K562 (cell line): Measurements from ENCODE around the gene NANS. TPM values are rescaled to one million over a fixed set of nuclear protein-coding genes. Genes with fewer than 3 reads are reported as not detected.

Experiments used
- CLOCK ChIP-seq: fragments of 250-450 bp; sonication (Bioruptor Pico); IDR thresholded peaks from 2 replicates; pipeline ENCODE4 v1.4.0; 2020; ENCODE audit warnings: mild to moderate bottlenecking, moderate library complexity, borderline replicate concordance
- FOXA3 ChIP-seq, 2 experiments: fragments of 450-650 bp in 1 of 2; sonication (generic) in 1 of 2; formaldehyde crosslinking; IDR thresholded peaks in 1 of 2; conservative IDR thresholded peaks in 1 of 2; 2 replicates each; pipeline versions ENCODE4 v1.4.0 to v1.8.0; 2020 to 2022; ENCODE audit warnings: mild to moderate bottlenecking in 2 of 2, missing genetic modification reagents in 1 of 2
- JUND ChIP-seq, 2 experiments: IDR thresholded peaks; 2 replicates in 1 of 2; 3 replicates in 1 of 2; pipeline ENCODE4 v1.6.1; 2011; ENCODE audit warnings: borderline replicate concordance in 2 of 2, low read depth in 2 of 2, low read length in 2 of 2, improper control_type of control experiment in 1 of 2, missing biosample characterization in 1 of 2, missing genetic modification characterization in 1 of 2, missing genetic modification reagents in 1 of 2
- KDM2B ChIP-seq: fragments of 250-450 bp; sonication (Bioruptor Pico); IDR thresholded peaks from 2 replicates; pipeline ENCODE4 v1.8.0; 2021; ENCODE audit warnings: mild to moderate bottlenecking, moderate library complexity
- MAZ ChIP-seq, 2 experiments: fragments of 450-650 bp in 1 of 2; sonication (generic) in 1 of 2; formaldehyde crosslinking; IDR thresholded peaks in 1 of 2; conservative IDR thresholded peaks in 1 of 2; 2 replicates each; pipeline versions ENCODE4 v1.4.0 to v1.5.0; 2020; ENCODE audit warnings: mild to moderate bottlenecking in 1 of 2, missing genetic modification reagents in 1 of 2
- NCOA1 ChIP-seq: fragments of 450-650 bp; IDR thresholded peaks from 2 replicates; pipeline ENCODE4 v1.6.1; 2016; ENCODE audit warnings: low read depth
- TFAM ChIP-seq: fragments of 250-450 bp; sonication (Bioruptor Pico); conservative IDR thresholded peaks from 2 replicates; pipeline ENCODE4 v1.5.0; 2021; ENCODE audit warnings: mild to moderate bottlenecking, moderate library complexity
- ZBTB11 ChIP-seq, 3 experiments: fragments of 200-800 bp in 1 of 3; fragments of 250-450 bp in 1 of 3; fragments of 450-650 bp in 1 of 3; sonication (Bioruptor Pico) in 1 of 3; sonication (Bioruptor generic) in 1 of 3; formaldehyde crosslinking in 1 of 3; IDR thresholded peaks; 2 replicates each; pipeline versions ENCODE4 v1.6.1 to v1.8.0; 2016 to 2022; ENCODE audit warnings: mild to moderate bottlenecking in 2 of 3, missing genetic modification characterization in 2 of 3, missing compliant biosample characterization in 1 of 3, moderate library complexity in 1 of 3
- ZBTB7A ChIP-seq: IDR thresholded peaks from 2 replicates; pipeline ENCODE4 v1.6.1; 2011; ENCODE audit warnings: low read depth, mild to moderate bottlenecking, low read length, moderate library complexity, borderline replicate concordance; ENCODE audit not compliant: control insufficient read depth
- ZKSCAN8 ChIP-seq: fragments of 200-800 bp; sonication (Bioruptor generic); IDR thresholded peaks from 2 replicates; pipeline ENCODE4 v1.6.1; 2016; ENCODE audit warnings: missing genetic modification characterization, missing compliant biosample characterization
- ZNF133 ChIP-seq: fragments of 250-450 bp; sonication (Bioruptor Pico); IDR thresholded peaks from 2 replicates; pipeline ENCODE4 v1.4.0; 2020; ENCODE audit warnings: mild to moderate bottlenecking
- ZNF589 ChIP-seq: fragments of 200-800 bp; sonication (Bioruptor generic); IDR thresholded peaks from 2 replicates; pipeline ENCODE4 v1.6.1; 2016; ENCODE audit warnings: low read depth, missing genetic modification characterization, missing compliant biosample characterization
- ZNF592 ChIP-seq: fragments of 450-650 bp; IDR thresholded peaks from 2 replicates; pipeline ENCODE4 v1.6.1; 2017; ENCODE audit warnings: antibody characterized with exemption, mild to moderate bottlenecking
- ZNF75A ChIP-seq: fragments of 450-650 bp; formaldehyde crosslinking; IDR thresholded peaks from 2 replicates; pipeline ENCODE4 v1.4.0; 2020; ENCODE audit warnings: mild to moderate bottlenecking
- polyA plus RNA-seq, 8 experiments: library from polyadenylated mRNA; depleted of rRNA in 4 of 8; stranded (reverse) in 5 of 8; unstranded in 3 of 8; fragments of >200 nt; fragmentation: Nextera tagmentation in 2 of 8; fragmentation: Illumina TruSeq in 1 of 8; extraction: Ambion mirVana in 2 of 8; extraction: Trizol in 1 of 8; gene quantifications; 2 replicates each; pipeline versions ENCODE4 v1.2.1 to v1.2.3, GENCODE V29; 2011 to 2014; ENCODE audit warnings: inconsistent platforms in 1 of 8, missing spikeins in 1 of 8
- total RNA-seq, 7 experiments: library from RNA; depleted of rRNA in 6 of 7; stranded (reverse); fragments of >200 nt in 6 of 7; fragmentation: Illumina TruSeq in 2 of 7; extraction: Trizol in 2 of 7; gene quantifications; 2 replicates each; pipeline versions ENCODE4 v1.2.1 to v1.2.3, GENCODE V29; 2011 to 2021; ENCODE audit warnings: low replicate concordance in 1 of 7

NANS gene
- total and polyA plus RNA-seq, 9 of the 15 experiments (the other 6 are each of a cell fraction or from before 2014, with no cell fraction given), result 37.1 to 181 (median 137) TPM

GRCh38 chr9:98034593-98035546 lies 21.7 kb upstream of the NANS start (continued):
- TF ChIP-seq TFAM (CRISPR knock-in tag) (no peak), ZNF592 (no peak), ZBTB7A (peak; percentile 59; the same call in 1 of the 2 replicates), CLOCK (CRISPR knock-in tag) (no peak), ZKSCAN8 (CRISPR knock-in tag) (no peak), FOXA3 (CRISPR knock-in tag; conservative IDR thresholded peaks at IDR 0.05 in 1 of 2, IDR thresholded peaks at IDR 0.05 in 1 of 2) (0 out of 4 replicates have a peak, but pooled peaks of 1 of the 2 experiments have one; percentile 26), ZNF75A (CRISPR knock-in tag) (no peak), NCOA1 (no peak), ZNF589 (CRISPR knock-in tag) (no peak), JUND (IDR thresholded peaks at IDR 0.05; ENCODE audit: borderline replicate concordance, low read depth, low read length) (peak; percentile 42; the same call in 1 of the 2 replicates), JUND (tag; IDR thresholded peaks at IDR 0.05; ENCODE audit: borderline replicate concordance, low read depth, low read length) (no peak), MAZ (CRISPR knock-in tag; conservative IDR thresholded peaks at IDR 0.05 in 1 of 2, IDR thresholded peaks at IDR 0.05 in 1 of 2) (peak in 1 of 2 experiments; percentile 56; a peak in 1 of 4 replicates), KDM2B (CRISPR knock-in tag) (no peak), ZNF133 (no peak), ZBTB11 (CRISPR knock-in tag; IDR thresholded peaks at IDR 0.05) (no peak)
